ENCODE results near the gene ANAPC2.

DNA sequence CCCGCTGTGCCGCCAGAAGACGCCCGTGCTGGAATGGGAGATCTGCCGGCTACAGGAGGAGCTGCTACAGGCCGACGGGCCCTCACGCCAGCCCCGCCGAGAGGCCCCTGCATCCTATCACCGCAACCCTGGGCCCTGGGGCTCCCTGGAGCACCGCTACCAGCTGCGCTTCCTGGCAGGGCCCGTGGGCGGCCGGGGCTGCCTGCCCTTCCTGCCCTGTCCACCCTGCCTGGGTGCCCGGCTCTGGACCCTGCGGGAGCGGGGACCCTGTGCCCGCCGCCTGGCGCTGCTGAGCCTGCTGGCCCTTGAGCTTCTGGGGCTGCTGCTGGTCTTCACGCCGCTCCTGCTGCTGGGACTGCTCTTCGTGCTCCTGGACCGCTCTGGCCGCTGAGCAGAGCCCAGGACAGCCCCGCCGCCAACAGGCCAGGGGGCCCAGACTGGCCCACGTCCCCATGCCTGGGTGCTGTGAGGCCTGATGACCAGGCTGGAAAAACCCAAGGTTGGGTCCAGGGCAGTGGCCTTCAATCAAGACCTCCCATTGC is 29.9 kb upstream of the ANAPC2 start:
- no peak for TF ChIP-seq EZH2phosphoT487 (IDR thresholded peaks at IDR 0.05; ENCODE audit: low read length)
- TF ChIP-seq, protein P1, sequence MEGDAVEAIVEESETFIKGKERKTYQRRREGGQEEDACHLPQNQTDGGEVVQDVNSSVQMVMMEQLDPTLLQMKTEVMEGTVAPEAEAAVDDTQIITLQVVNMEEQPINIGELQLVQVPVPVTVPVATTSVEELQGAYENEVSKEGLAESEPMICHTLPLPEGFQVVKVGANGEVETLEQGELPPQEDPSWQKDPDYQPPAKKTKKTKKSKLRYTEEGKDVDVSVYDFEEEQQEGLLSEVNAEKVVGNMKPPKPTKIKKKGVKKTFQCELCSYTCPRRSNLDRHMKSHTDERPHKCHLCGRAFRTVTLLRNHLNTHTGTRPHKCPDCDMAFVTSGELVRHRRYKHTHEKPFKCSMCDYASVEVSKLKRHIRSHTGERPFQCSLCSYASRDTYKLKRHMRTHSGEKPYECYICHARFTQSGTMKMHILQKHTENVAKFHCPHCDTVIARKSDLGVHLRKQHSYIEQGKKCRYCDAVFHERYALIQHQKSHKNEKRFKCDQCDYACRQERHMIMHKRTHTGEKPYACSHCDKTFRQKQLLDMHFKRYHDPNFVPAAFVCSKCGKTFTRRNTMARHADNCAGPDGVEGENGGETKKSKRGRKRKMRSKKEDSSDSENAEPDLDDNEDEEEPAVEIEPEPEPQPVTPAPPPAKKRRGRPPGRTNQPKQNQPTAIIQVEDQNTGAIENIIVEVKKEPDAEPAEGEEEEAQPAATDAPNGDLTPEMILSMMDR (IDR thresholded peaks at IDR 0.05; ENCODE audit: low read length), result no peak

All from MM.1S (cell line).